HEK293 (cell line): ENCODE measurements around the gene DLG1.

Source experiments
- CTCF ChIA-PET: fragments of 350-600 bp; formaldehyde crosslinking; extraction: SDS; loops from one replicate; lab custom pipeline; 2021; ENCODE audit warnings: antibody characterized with exemption; lab: Yijun Ruan, JAX
- POLR2A ChIA-PET: fragments of 300-600 bp; formaldehyde crosslinking; extraction: SDS; loops from one replicate; lab custom pipeline; 2020; ENCODE audit warnings: antibody characterized with exemption, inconsistent platforms; lab: Yijun Ruan, JAX
- H3K27ac ChIP-seq: fragments of 200-500 bp; sonication (Bioruptor generic); 2 replicates; pipeline ENCODE4 v1.5.1; 2014; ENCODE audit warnings: low read depth, low read length, control low read depth, inconsistent platforms; ENCODE audit errors: extremely low read depth
- H3K36me3 ChIP-seq, 2 experiments: fragments of 200-500 bp in 1 of 2; sonication (Bioruptor generic) in 1 of 2; 1 replicate in 1 of 2; 2 replicates in 1 of 2; pipeline ENCODE4 v1.5.1; 2014 to 2017; ENCODE audit warnings: inconsistent platforms in 2 of 2, low read length in 2 of 2; ENCODE audit not compliant: control insufficient read depth in 2 of 2, insufficient read depth in 1 of 2
- H3K4me1 ChIP-seq: fragments of 200-500 bp; sonication (Bioruptor generic); 2 replicates; pipeline ENCODE4 v1.5.1; 2014; ENCODE audit warnings: mild to moderate bottlenecking, low read length, inconsistent platforms; ENCODE audit not compliant: control insufficient read depth, insufficient read depth
- H3K4me3 ChIP-seq: 2 replicates; pipeline ENCODE4 v1.5.1; 2011; ENCODE audit warnings: low read depth, mild to moderate bottlenecking, control low read depth, low read length, moderate library complexity
- H3K9me3 ChIP-seq: fragments of 200-500 bp; sonication (Bioruptor generic); 2 replicates; pipeline ENCODE4 v1.5.1; 2014; ENCODE audit warnings: low read depth, low read length, inconsistent platforms; ENCODE audit not compliant: control insufficient read depth, insufficient read depth
- GLIS1 ChIP-seq: fragments of 450-650 bp; formaldehyde crosslinking; IDR thresholded peaks from 2 replicates; pipeline ENCODE4 v1.5.1; 2016; ENCODE audit warnings: missing biosample characterization, missing genetic modification characterization
- HOXA7 ChIP-seq: sonication (generic); formaldehyde crosslinking; IDR thresholded peaks from 2 replicates; pipeline ENCODE4 v1.8.1; 2022; ENCODE audit warnings: missing genetic modification reagents, borderline replicate concordance
- MEIS1 ChIP-seq: sonication (generic); formaldehyde crosslinking; IDR thresholded peaks from 2 replicates; pipeline ENCODE4 v1.8.1; 2022; ENCODE audit warnings: missing genetic modification reagents, mild to moderate bottlenecking, borderline replicate concordance
- PRDM1 ChIP-seq: fragments of 450-650 bp; formaldehyde crosslinking; IDR thresholded peaks from 2 replicates; pipeline ENCODE4; 2016; ENCODE audit warnings: missing biosample characterization, missing genetic modification characterization
- RBAK ChIP-seq: fragments of 450-650 bp; formaldehyde crosslinking; IDR thresholded peaks from 2 replicates; pipeline ENCODE4 v1.5.1; 2016; ENCODE audit warnings: missing biosample characterization, missing genetic modification characterization
- SP2 ChIP-seq: fragments of 450-650 bp; formaldehyde crosslinking; IDR thresholded peaks from 2 replicates; pipeline ENCODE4 v1.5.1; 2016; ENCODE audit warnings: missing biosample characterization, missing genetic modification characterization
- YY1 ChIP-seq: fragments of 450-650 bp; formaldehyde crosslinking; IDR thresholded peaks from 2 replicates; pipeline ENCODE4 v1.5.1; 2018; ENCODE audit warnings: missing biosample characterization, missing genetic modification characterization
- ZNF157 ChIP-seq: fragments of 450-650 bp; formaldehyde crosslinking; IDR thresholded peaks from 2 replicates; pipeline ENCODE4 v1.5.1; 2016; ENCODE audit warnings: missing biosample characterization, missing genetic modification characterization
- ZNF184 ChIP-seq: fragments of 450-650 bp; IDR thresholded peaks from 2 replicates; pipeline ENCODE4 v1.5.1; 2018; ENCODE audit warnings: missing biosample characterization, mild to moderate bottlenecking, missing genetic modification characterization
- ZNF23 ChIP-seq: fragments of 450-650 bp; formaldehyde crosslinking; IDR thresholded peaks from 2 replicates; pipeline ENCODE4 v1.5.1; 2016; ENCODE audit warnings: missing biosample characterization, missing genetic modification characterization, borderline replicate concordance
- ZNF239 ChIP-seq: fragments of 450-650 bp; formaldehyde crosslinking; IDR thresholded peaks from 2 replicates; pipeline ENCODE4 v1.5.1; 2016; ENCODE audit warnings: missing biosample characterization, missing genetic modification characterization
- ZNF391 ChIP-seq: fragments of 450-650 bp; formaldehyde crosslinking; IDR thresholded peaks from 2 replicates; pipeline ENCODE4 v1.5.1; 2016; ENCODE audit warnings: low read depth, missing biosample characterization, missing genetic modification characterization, borderline replicate concordance
- ZNF544 ChIP-seq: fragments of 450-650 bp; formaldehyde crosslinking; IDR thresholded peaks from 2 replicates; pipeline ENCODE4 v1.5.0; 2017; ENCODE audit warnings: missing biosample characterization, missing genetic modification characterization
- ZNF558 ChIP-seq: fragments of 450-650 bp; formaldehyde crosslinking; IDR thresholded peaks from 2 replicates; pipeline ENCODE4 v1.5.1; 2016; ENCODE audit warnings: missing biosample characterization, missing genetic modification characterization
- ZNF600 ChIP-seq: fragments of 450-650 bp; formaldehyde crosslinking; IDR thresholded peaks from 2 replicates; pipeline ENCODE4 v1.5.1; 2016; ENCODE audit warnings: missing biosample characterization, missing genetic modification characterization
- ZNF629 ChIP-seq: fragments of 450-650 bp; formaldehyde crosslinking; IDR thresholded peaks from 2 replicates; pipeline ENCODE4 v1.5.1; 2017; ENCODE audit warnings: missing biosample characterization, missing genetic modification characterization
- ZNF658 ChIP-seq: fragments of 450-650 bp; formaldehyde crosslinking; IDR thresholded peaks from 2 replicates; pipeline ENCODE4; 2016; ENCODE audit warnings: missing biosample characterization, missing genetic modification characterization
- ZNF76 ChIP-seq: fragments of 450-650 bp; formaldehyde crosslinking; IDR thresholded peaks from 2 replicates; pipeline ENCODE4; 2016; ENCODE audit warnings: low read depth, missing biosample characterization, missing genetic modification characterization, borderline replicate concordance
- ZNF785 ChIP-seq: fragments of 450-650 bp; formaldehyde crosslinking; IDR thresholded peaks from 2 replicates; pipeline ENCODE4 v1.5.1; 2016; ENCODE audit warnings: missing biosample characterization, missing genetic modification characterization
- ZNF792 ChIP-seq: fragments of 450-650 bp; formaldehyde crosslinking; IDR thresholded peaks from 2 replicates; pipeline ENCODE4 v1.5.1; 2016; ENCODE audit warnings: missing biosample characterization, missing genetic modification characterization
- ZNF830 ChIP-seq: fragments of 450-650 bp; IDR thresholded peaks from 2 replicates; pipeline ENCODE4 v1.5.0; 2018; ENCODE audit warnings: missing biosample characterization, missing genetic modification characterization, low read depth, mild to moderate bottlenecking, moderate library complexity
- TF ChIP-seq, protein P1 (sequence below): fragments of 450-650 bp; formaldehyde crosslinking; conservative IDR thresholded peaks from 2 replicates; pipeline ENCODE4 v1.5.1; 2016; ENCODE audit warnings: low read depth, missing biosample characterization, missing genetic modification characterization
- TF ChIP-seq, protein P2 (sequence below): fragments of 450-650 bp; formaldehyde crosslinking; IDR thresholded peaks from 2 replicates; pipeline ENCODE4 v1.5.1; 2016; ENCODE audit warnings: missing biosample characterization, missing genetic modification characterization, low read depth
- TF ChIP-seq, protein P3 (sequence below): fragments of 450-650 bp; formaldehyde crosslinking; IDR thresholded peaks from 2 replicates; pipeline ENCODE4 v1.5.1; 2016; ENCODE audit warnings: missing biosample characterization, missing genetic modification characterization, low read depth
- TF ChIP-seq, protein P4 (sequence below): fragments of 450-650 bp; formaldehyde crosslinking; IDR thresholded peaks from 2 replicates; pipeline ENCODE4 v1.5.1; 2016; ENCODE audit warnings: missing biosample characterization, missing genetic modification characterization
- TF ChIP-seq, protein P5 (sequence below): fragments of 450-650 bp; formaldehyde crosslinking; IDR thresholded peaks from 2 replicates; pipeline ENCODE4 v1.5.1; 2017; ENCODE audit warnings: missing biosample characterization, missing genetic modification characterization

The DLG1 gene

DNA sequence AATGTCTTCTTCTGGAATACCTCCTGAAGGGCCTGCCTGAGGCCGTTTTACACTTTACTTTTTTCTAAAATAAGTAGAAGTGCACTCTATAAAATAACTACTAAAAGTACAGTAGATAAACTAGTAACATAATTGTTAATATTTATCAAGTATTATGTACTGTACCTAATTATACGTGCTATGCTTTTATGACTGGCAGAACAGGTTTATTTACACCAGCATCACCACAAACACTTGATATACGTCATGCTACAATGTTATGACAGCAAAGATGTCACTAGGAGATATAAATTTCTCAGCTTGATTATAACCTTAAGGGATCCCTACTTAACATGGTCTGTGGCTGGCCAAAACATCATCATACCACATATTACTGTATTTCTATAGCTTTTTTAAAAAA lies 29.4 kb downstream of the DLG1 start:
- Histone ChIP-seq H3K36me3 (no peaks in the 10 kb centered on the region), H3K27ac (no peak overlapping the region), H3K9me3 (no peaks in the 10 kb centered on the region), H3K4me1 (no peaks in the 10 kb centered on the region; the same call in 1 of the 2 replicates), H3K4me3 (no peak overlapping the region)
- CTCF ChIA-PET, result interaction anchor here (0.7 to 5.4 kb wide), 3 partner anchors 12 to 241 kb away, joined by 4 to 40 read pairs (median 4); no protein-coding TSS in a partner anchor
- TF ChIP-seq ZNF184 (tag by site-specific recombination) (no peak), ZNF76 (tag by site-specific recombination) (no peak), ZNF391 (no peak), YY1 (no peak), ZNF792 (no peak), ZNF23 (tag by site-specific recombination) (no peak), ZNF544 (tag by site-specific recombination) (no peak), SP2 (tag by site-specific recombination) (no peak), ZNF157 (tag by site-specific recombination) (no peak), ZNF785 (tag by site-specific recombination) (no peak), HOXA7 (no peak), RBAK (no peak), ZNF558 (tag by site-specific recombination) (no peak), PRDM1 (tag by site-specific recombination) (no peak), GLIS1 (tag by site-specific recombination) (no peak), ZNF830 (tag by site-specific recombination) (no peak), ZNF658 (tag by site-specific recombination) (no peak), ZNF600 (tag by site-specific recombination) (peak; percentile 87), ZNF629 (peak; percentile 73), ZNF239 (no peak), MEIS1 (CRISPR knock-in tag) (no peak)
- TF ChIP-seq, protein P1, sequence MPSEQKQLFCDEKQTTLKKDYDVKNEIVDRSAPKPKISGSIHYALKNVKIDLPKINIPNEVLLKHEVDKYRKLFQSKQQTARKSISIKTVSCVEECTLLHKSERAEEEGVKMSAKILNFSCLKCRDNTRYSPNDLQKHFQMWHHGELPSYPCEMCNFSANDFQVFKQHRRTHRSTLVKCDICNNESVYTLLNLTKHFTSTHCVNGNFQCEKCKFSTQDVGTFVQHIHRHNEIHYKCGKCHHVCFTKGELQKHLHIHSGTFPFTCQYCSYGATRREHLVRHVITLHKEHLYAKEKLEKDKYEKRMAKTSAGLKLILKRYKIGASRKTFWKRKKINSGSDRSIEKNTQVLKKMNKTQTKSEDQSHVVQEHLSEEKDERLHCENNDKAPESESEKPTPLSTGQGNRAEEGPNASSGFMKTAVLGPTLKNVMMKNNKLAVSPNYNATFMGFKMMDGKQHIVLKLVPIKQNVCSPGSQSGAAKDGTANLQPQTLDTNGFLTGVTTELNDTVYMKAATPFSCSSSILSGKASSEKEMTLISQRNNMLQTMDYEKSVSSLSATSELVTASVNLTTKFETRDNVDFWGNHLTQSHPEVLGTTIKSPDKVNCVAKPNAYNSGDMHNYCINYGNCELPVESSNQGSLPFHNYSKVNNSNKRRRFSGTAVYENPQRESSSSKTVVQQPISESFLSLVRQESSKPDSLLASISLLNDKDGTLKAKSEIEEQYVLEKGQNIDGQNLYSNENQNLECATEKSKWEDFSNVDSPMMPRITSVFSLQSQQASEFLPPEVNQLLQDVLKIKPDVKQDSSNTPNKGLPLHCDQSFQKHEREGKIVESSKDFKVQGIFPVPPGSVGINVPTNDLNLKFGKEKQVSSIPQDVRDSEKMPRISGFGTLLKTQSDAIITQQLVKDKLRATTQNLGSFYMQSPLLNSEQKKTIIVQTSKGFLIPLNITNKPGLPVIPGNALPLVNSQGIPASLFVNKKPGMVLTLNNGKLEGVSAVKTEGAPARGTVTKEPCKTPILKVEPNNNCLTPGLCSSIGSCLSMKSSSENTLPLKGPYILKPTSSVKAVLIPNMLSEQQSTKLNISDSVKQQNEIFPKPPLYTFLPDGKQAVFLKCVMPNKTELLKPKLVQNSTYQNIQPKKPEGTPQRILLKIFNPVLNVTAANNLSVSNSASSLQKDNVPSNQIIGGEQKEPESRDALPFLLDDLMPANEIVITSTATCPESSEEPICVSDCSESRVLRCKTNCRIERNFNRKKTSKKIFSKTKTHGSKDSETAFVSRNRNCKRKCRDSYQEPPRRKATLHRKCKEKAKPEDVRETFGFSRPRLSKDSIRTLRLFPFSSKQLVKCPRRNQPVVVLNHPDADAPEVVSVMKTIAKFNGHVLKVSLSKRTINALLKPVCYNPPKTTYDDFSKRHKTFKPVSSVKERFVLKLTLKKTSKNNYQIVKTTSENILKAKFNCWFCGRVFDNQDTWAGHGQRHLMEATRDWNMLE (tag by site-specific recombination), result no peak
- TF ChIP-seq, protein P2, sequence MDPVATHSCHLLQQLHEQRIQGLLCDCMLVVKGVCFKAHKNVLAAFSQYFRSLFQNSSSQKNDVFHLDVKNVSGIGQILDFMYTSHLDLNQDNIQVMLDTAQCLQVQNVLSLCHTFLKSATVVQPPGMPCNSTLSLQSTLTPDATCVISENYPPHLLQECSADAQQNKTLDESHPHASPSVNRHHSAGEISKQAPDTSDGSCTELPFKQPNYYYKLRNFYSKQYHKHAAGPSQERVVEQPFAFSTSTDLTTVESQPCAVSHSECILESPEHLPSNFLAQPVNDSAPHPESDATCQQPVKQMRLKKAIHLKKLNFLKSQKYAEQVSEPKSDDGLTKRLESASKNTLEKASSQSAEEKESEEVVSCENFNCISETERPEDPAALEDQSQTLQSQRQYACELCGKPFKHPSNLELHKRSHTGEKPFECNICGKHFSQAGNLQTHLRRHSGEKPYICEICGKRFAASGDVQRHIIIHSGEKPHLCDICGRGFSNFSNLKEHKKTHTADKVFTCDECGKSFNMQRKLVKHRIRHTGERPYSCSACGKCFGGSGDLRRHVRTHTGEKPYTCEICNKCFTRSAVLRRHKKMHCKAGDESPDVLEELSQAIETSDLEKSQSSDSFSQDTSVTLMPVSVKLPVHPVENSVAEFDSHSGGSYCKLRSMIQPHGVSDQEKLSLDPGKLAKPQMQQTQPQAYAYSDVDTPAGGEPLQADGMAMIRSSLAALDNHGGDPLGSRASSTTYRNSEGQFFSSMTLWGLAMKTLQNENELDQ (tag by site-specific recombination), result no peak
- TF ChIP-seq, protein P3, sequence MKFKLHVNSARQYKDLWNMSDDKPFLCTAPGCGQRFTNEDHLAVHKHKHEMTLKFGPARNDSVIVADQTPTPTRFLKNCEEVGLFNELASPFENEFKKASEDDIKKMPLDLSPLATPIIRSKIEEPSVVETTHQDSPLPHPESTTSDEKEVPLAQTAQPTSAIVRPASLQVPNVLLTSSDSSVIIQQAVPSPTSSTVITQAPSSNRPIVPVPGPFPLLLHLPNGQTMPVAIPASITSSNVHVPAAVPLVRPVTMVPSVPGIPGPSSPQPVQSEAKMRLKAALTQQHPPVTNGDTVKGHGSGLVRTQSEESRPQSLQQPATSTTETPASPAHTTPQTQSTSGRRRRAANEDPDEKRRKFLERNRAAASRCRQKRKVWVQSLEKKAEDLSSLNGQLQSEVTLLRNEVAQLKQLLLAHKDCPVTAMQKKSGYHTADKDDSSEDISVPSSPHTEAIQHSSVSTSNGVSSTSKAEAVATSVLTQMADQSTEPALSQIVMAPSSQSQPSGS (tag by site-specific recombination), result no peak
- TF ChIP-seq, protein P4, sequence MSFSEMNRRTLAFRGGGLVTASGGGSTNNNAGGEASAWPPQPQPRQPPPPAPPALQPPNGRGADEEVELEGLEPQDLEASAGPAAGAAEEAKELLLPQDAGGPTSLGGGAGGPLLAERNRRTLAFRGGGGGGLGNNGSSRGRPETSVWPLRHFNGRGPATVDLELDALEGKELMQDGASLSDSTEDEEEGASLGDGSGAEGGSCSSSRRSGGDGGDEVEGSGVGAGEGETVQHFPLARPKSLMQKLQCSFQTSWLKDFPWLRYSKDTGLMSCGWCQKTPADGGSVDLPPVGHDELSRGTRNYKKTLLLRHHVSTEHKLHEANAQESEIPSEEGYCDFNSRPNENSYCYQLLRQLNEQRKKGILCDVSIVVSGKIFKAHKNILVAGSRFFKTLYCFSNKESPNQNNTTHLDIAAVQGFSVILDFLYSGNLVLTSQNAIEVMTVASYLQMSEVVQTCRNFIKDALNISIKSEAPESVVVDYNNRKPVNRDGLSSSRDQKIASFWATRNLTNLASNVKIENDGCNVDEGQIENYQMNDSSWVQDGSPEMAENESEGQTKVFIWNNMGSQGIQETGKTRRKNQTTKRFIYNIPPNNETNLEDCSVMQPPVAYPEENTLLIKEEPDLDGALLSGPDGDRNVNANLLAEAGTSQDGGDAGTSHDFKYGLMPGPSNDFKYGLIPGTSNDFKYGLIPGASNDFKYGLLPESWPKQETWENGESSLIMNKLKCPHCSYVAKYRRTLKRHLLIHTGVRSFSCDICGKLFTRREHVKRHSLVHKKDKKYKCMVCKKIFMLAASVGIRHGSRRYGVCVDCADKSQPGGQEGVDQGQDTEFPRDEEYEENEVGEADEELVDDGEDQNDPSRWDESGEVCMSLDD (tag by site-specific recombination), result no peak
- TF ChIP-seq, protein P5, sequence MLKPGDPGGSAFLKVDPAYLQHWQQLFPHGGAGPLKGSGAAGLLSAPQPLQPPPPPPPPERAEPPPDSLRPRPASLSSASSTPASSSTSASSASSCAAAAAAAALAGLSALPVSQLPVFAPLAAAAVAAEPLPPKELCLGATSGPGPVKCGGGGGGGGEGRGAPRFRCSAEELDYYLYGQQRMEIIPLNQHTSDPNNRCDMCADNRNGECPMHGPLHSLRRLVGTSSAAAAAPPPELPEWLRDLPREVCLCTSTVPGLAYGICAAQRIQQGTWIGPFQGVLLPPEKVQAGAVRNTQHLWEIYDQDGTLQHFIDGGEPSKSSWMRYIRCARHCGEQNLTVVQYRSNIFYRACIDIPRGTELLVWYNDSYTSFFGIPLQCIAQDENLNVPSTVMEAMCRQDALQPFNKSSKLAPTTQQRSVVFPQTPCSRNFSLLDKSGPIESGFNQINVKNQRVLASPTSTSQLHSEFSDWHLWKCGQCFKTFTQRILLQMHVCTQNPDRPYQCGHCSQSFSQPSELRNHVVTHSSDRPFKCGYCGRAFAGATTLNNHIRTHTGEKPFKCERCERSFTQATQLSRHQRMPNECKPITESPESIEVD (tag by site-specific recombination), result peak; percentile 77
- POLR2A ChIA-PET, result no interaction called here
